SU-DHL-6 (cell line): Measurements from ENCODE around the gene ELF2.

Source experiments
- H2AFZ ChIP-seq: fragments of 200-600 bp; sonication (generic); 2 replicates; pipeline ENCODE4 v1.6.1; 2014; ENCODE audit warnings: low read depth, mild to moderate bottlenecking, moderate library complexity, mixed read lengths, antibody characterized with exemption, low read length; ENCODE audit not compliant: severe bottlenecking
- H3F3A ChIP-seq: fragments of 200-600 bp; shearing (Covaris generic); 2 replicates; pipeline ENCODE4 v1.6.0; 2016; ENCODE audit warnings: antibody characterized with exemption, mild to moderate bottlenecking; ENCODE audit not compliant: insufficient read depth
- H3K27ac ChIP-seq: fragments of 200-600 bp; sonication (generic); 2 replicates; pipeline ENCODE4 v1.5.1; 2016; ENCODE audit warnings: low read depth, mild to moderate bottlenecking, low read length, moderate library complexity, mixed read lengths
- H3K27me3 ChIP-seq: fragments of 200-600 bp; sonication (generic), shearing (Covaris generic); 2 replicates; pipeline ENCODE4 v1.6.0; 2014; ENCODE audit warnings: mild to moderate bottlenecking, low read length
- H3K36me3 ChIP-seq: fragments of 200-600 bp; sonication (generic); 2 replicates; pipeline ENCODE4 v1.6.1; 2014; ENCODE audit warnings: mild to moderate bottlenecking, low read length, mixed read lengths
- H3K4me2 ChIP-seq: fragments of 300-600, 200-600 bp; shearing (Covaris generic), sonication (generic); 2 replicates; pipeline ENCODE4 v1.6.0; 2014; ENCODE audit warnings: low read length, low read depth, mild to moderate bottlenecking; ENCODE audit not compliant: poor library complexity, severe bottlenecking
- H3K4me3 ChIP-seq: fragments of 200-600 bp; sonication (generic); 2 replicates; pipeline ENCODE4 v1.5.1; 2014; ENCODE audit warnings: antibody characterized with exemption, low read length, mild to moderate bottlenecking, mixed read lengths; ENCODE audit not compliant: insufficient read depth, poor library complexity, severe bottlenecking
- H3K79me2 ChIP-seq: fragments of 200-600 bp; sonication (generic); 2 replicates; pipeline ENCODE4 v1.6.1; 2014; ENCODE audit warnings: mild to moderate bottlenecking, low read length, moderate library complexity; ENCODE audit not compliant: insufficient read depth
- H3K9ac ChIP-seq: fragments of 200-600 bp; sonication (generic); 2 replicates; pipeline ENCODE4 v1.7.0; 2014; ENCODE audit warnings: mild to moderate bottlenecking, low read length
- H3K9me2 ChIP-seq: fragments of 200-600 bp; sonication (generic); replicated peaks from 2 replicates; pipeline ENCODE4 v1.6.1; 2014; ENCODE audit warnings: low read length; ENCODE audit not compliant: insufficient read depth
- H3K9me3 ChIP-seq: fragments of 200-600 bp; sonication (generic); 2 replicates; pipeline ENCODE4 v1.6.1; 2014; ENCODE audit warnings: low read length, mixed read lengths; ENCODE audit not compliant: insufficient read depth
- H4K20me1 ChIP-seq: fragments of 200-600 bp; sonication (generic); 2 replicates; pipeline ENCODE4 v1.6.1; 2014; ENCODE audit warnings: low read depth, mild to moderate bottlenecking, antibody characterized with exemption, low read length, moderate library complexity, mixed read lengths
- EZH2phosphoT487 ChIP-seq: fragments of 200-600 bp; sonication (generic), shearing (Covaris generic); conservative IDR thresholded peaks from 2 replicates; pipeline ENCODE4 v1.6.1; 2018; ENCODE audit warnings: mild to moderate bottlenecking, antibody characterized with exemption, low read length, moderate library complexity, mixed read lengths
- TF ChIP-seq, protein P1 (sequence below): fragments of 200-600 bp; sonication (generic); IDR thresholded peaks from one replicate; pipeline ENCODE4 v1.5.1; 2017; ENCODE audit warnings: antibody characterized with exemption, mild to moderate bottlenecking, low read length, moderate library complexity; ENCODE audit not compliant: insufficient read depth, poor library complexity, severe bottlenecking

The ELF2 gene

DNA sequence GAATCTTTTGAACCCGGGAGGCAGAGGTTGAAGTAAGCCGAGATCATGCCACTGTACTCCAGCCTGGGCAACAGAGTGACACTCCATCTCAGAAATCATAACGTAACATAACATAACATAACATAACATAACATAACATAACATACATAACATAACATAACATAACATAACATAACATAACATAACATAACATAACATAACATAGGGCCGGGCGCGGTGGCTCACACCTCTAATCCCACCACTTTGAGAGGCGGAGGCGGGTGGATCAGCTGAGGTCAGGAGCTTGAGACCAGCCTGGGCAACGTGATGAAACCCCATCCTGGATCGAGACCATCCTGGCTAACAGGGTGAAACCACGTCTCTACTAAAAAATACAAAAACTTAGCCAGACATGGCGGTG lies 84.7 kb downstream of the ELF2 start:
- Histone ChIP-seq H3K9ac (no peak overlapping the region), H3K27me3 (no peaks in the 10 kb centered on the region), H3K27ac (no peak overlapping the region), H2AFZ (no peak overlapping the region), H3K4me3 (no peak overlapping the region), H4K20me1 (no peaks in the 10 kb centered on the region), H3K9me3 (no peaks in the 10 kb centered on the region), H3K9me2 (no peaks in the 10 kb centered on the region), H3F3A (no peaks in the 10 kb centered on the region), H3K79me2 (no peaks in the 10 kb centered on the region), H3K4me2 (no peak overlapping the region), H3K36me3 (no peaks in the 10 kb centered on the region)
- TF ChIP-seq, protein P1, sequence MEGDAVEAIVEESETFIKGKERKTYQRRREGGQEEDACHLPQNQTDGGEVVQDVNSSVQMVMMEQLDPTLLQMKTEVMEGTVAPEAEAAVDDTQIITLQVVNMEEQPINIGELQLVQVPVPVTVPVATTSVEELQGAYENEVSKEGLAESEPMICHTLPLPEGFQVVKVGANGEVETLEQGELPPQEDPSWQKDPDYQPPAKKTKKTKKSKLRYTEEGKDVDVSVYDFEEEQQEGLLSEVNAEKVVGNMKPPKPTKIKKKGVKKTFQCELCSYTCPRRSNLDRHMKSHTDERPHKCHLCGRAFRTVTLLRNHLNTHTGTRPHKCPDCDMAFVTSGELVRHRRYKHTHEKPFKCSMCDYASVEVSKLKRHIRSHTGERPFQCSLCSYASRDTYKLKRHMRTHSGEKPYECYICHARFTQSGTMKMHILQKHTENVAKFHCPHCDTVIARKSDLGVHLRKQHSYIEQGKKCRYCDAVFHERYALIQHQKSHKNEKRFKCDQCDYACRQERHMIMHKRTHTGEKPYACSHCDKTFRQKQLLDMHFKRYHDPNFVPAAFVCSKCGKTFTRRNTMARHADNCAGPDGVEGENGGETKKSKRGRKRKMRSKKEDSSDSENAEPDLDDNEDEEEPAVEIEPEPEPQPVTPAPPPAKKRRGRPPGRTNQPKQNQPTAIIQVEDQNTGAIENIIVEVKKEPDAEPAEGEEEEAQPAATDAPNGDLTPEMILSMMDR = no peak
- no peak for TF ChIP-seq EZH2phosphoT487

DNA sequence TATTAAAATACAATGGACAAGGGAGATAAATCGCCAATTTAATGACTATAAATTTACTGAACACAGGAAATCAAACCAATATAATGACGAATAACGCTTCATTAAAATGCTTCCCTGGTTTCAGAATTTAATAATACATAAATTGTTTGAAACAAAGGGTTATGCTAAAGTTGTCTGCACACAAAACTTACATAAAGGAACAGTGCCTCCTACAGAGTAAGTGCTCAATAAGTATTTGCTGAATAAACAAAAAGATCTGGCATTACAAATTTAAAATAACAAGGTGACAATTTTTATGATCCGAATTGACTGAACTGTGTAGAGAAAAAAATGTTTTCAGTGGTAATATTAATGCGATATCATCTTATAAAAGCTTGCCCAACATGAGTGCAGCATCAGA lies 91.9 kb downstream of the ELF2 start:
- peaks cover 32% of the 10 kb centered on the region for H3K79me2 ChIP-seq
- H3F3A ChIP-seq = peaks cover 36% of the 10 kb centered on the region

DNA sequence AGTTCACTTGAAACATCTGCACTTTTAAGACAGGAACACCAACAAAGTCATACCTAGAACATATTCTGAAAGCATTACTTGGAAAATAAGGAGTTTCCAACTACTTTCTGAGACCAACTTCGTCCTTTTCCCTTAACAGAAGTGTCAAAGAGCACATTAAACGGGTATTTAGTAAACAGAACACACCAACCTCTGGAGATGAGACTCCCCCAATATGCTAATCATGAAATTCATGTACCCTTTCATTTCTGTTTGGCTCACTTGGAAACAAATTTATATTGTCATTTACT lies 92.3 kb downstream of the ELF2 start:
- Histone ChIP-seq H3K4me2 (peak overlapping the region; percentile 96), H3K36me3 (no peaks in the 10 kb centered on the region), H3K79me2 (peaks cover 35% of the 10 kb centered on the region), H3K27ac (peak overlapping the region; percentile 89), H3K9me2 (no peaks in the 10 kb centered on the region), H3K9ac (peak overlapping the region; percentile 93), H3K9me3 (no peaks in the 10 kb centered on the region), H4K20me1 (no peaks in the 10 kb centered on the region), H3F3A (peaks cover 36% of the 10 kb centered on the region), H3K4me3 (peak overlapping the region; percentile 72), H2AFZ (peak overlapping the region; percentile 52), H3K27me3 (no peaks in the 10 kb centered on the region)
- TF ChIP-seq EZH2phosphoT487 = no peak
- TF ChIP-seq, protein P1 = no peak

More for the DNA sequence above, 91.9 kb downstream of the ELF2 start:
- Histone ChIP-seq H3K9me2 (no peaks in the 10 kb centered on the region), H4K20me1 (no peaks in the 10 kb centered on the region), H3K27me3 (no peaks in the 10 kb centered on the region), H3K27ac (peak overlapping the region; percentile 89), H3K4me2 (peak overlapping the region; percentile 96), H3K4me3 (peak overlapping the region; percentile 72), H3K9me3 (no peaks in the 10 kb centered on the region), H3K9ac (peak overlapping the region; percentile 93), H3K36me3 (no peaks in the 10 kb centered on the region), H2AFZ (no peak overlapping the region)
- TF ChIP-seq, protein P1 = no peak
- no peak for TF ChIP-seq EZH2phosphoT487
